ENCODE data around the gene HACD2.

Gene HACD2

GRCh38 chr3:123481722-123482457 lies 103.0 kb downstream of the HACD2 start:
- no peak for DNase-seq (ENCODE audit: low spot score)

DNA sequence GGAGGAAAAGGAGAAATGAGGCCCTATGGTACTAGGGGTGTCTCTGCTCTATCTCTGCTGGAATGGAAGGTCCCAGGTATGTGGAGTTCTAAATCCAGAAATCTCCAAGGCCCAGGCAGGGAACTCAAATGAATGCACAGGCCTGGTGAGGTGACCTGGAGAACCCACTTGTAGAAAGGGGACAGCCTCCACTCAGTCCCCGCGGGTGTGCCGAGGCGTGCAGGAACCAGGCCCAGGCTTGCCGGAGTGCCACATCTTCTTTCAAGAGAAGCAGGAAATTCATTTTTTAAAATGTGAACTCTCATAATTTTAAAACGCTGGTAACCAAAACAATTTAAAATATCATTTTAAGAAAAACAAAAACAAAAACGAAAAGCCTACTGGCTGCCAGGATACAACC lies 103.8 kb downstream of the HACD2 start:
- no peak for DNase-seq (ENCODE audit: low spot score)

DNA sequence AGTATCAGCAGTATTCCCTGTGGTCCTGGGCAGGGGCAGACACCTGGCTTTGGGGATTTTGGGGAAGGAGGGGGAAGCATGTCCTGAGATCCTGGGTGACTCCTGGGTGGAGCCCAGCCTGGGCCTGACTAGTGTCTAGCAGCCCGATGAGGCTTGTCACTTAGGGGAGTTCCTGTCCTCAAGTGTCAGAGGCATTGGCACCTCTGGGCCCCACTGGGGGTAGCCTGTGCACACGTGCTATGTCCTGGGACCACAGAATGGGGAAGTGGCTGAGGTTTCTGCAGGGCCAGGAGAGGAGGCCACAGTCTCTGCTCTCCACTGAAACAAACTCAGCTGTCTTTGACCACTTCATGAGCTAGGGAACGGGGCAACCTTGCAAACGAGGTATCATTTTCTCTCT lies 104.4 kb downstream of the HACD2 start:
- no peak for DNase-seq (ENCODE audit: low spot score)

GRCh38 chr3:123479891-123480290 lies 105.0 kb downstream of the HACD2 start:
- no peak for DNase-seq (ENCODE audit: low spot score)

DNA sequence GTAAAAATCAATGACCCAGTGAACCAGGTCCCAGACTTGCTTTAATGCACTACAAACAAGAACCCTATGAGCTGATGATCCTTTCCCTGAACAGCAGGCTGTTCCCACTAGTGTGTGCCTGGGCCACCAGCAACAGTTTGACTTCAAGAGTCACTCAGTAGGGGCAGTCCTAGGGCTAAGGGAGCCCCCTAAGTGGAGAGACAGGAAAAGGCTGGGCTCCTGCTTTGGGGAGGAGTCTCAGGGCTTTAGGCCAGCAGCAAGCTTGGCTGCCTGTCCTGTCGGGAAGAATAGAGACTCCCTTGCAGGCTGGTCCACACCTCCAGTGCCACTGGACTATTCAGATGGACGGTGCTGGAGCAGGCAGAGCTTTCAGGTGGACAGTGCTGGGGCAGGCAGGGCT lies 106.5 kb downstream of the HACD2 start:
- no peak for DNase-seq (ENCODE audit: low spot score)

GRCh38 chr3:123476967-123477750 lies 107.7 kb downstream of the HACD2 start:
- no peak for DNase-seq (ENCODE audit: low spot score)

DNA sequence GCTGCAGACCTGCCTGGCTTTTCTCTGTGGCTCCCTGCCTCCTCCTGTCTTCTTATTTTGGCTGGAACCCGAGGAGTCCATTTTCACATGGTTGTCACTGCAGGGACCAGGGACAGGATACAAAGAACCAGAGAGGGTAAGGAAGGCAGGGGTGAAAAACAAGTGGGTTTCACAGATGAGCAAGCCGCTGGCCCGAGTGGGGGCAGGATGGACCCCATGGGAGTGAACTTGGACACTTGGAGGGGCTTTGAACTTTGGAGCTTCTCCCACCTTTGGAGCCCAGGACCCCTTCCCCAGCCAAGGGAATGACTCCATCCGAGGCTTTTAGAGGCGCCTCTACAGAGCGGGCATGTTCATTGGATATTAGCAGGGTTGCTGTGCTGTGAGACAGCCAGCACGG lies 109.1 kb downstream of the HACD2 start:
- no peak for DNase-seq (ENCODE audit: low spot score)

- DNase-seq (ENCODE audit: low spot score) = no peak
Measured at GRCh38 chr3:123471106-123471505, 113.7 kb downstream of the HACD2 start.

DNA sequence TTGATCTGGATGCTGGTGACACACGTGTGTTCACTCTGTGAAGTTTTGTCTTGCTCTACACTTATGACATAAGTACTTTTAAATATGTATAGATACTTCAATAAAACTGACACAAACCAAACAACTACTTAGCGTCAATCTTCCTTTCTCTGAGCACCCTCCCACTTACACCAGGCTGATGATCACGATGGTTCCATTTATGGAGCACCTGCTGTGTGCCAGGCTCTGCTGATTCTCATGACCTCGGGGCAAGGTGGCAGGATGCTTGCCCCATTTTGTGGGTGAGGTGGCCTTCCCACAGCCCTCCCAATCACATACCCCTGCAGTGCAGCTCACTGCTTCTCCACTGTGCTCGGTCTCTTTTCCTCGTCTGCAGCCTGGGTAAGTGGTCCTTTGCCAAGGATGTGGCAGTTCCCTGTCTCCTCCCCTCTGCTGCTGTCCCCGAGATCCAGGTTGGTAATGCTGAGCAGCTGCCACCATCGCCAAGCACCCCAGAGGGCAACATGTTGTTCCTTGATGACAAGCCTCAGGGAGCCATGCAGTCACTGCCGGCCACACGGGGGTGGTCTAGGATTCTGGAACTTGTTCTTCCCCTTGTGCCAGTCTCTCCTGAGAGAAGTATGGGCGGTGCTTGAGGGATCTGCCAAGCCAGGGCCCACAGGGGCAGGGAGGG lies 115.4 kb downstream of the HACD2 start:
- DNase-seq (ENCODE audit: low spot score) = no peak

GRCh38 chr3:123467046-123467445 lies 117.8 kb downstream of the HACD2 start:
- no peak for DNase-seq (ENCODE audit: low spot score)

GRCh38 chr3:123464211-123464610 lies 120.6 kb downstream of the HACD2 start:
- DNase-seq (ENCODE audit: low spot score) = no peak

- DNase-seq (ENCODE audit: low spot score) = no peak
Measured at GRCh38 chr3:123459862-123460261, 125.0 kb downstream of the HACD2 start.

DNA sequence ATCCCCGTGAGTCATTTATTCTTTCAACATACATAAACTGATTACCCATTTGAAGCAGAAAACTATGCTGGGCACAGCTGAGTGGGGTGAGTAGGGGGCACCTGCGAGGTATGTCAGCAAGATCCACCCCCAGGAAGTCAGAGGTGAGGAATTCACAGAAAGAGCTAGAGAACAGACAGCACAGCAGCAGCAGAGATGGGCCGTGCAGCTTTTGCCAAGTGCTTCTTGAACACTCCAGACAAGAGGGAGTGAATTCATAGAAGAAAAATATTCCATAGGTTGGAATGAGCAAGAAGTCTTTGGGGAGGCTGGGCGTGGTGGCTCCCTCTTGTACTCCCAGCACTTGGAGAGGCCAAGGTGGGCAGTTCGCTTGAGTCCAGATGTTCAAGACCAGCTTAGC lies 126.6 kb downstream of the HACD2 start:
- DNase-seq (ENCODE audit: low spot score) = no peak

GRCh38 chr3:123457841-123458240 lies 127.0 kb downstream of the HACD2 start:
- no peak for DNase-seq (ENCODE audit: low spot score)

- DNase-seq (ENCODE audit: low spot score) = no peak
Measured at GRCh38 chr3:123453675-123454074, 131.2 kb downstream of the HACD2 start.

GRCh38 chr3:123451186-123451585 lies 133.7 kb downstream of the HACD2 start:
- no peak for DNase-seq (ENCODE audit: low spot score)

DNA sequence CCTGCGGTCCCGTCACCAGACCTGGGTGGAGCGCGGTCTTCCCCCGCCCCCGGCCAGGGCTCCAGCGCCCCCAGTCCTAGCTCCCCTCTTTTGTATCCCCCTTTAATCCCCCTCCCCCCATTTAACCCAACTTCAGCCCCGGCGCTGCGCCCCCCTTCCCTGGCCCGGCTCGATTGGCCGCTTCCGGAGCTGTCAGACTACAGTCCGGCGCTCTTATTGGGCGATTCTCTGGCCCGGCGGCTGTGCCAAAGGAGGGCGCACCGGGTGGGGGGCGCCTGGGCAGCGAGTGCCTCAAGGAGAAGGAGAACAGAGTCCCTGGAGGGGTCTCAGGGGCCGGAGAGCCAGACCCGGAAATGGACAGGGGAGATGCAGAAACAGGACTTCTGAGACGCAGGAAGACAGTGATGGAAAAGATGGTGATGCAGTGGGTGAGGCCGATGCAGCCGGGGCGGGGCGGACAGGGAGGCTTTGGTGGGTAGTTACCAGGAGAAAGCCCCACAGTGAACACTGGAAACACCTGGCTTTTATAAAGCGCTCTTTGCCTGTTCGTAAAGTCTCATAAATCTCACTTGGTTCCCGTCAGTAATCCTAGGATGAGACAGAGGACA lies 134.8 kb downstream of the HACD2 start:
- DNase-seq (ENCODE audit: low spot score) = no peak

DNA sequence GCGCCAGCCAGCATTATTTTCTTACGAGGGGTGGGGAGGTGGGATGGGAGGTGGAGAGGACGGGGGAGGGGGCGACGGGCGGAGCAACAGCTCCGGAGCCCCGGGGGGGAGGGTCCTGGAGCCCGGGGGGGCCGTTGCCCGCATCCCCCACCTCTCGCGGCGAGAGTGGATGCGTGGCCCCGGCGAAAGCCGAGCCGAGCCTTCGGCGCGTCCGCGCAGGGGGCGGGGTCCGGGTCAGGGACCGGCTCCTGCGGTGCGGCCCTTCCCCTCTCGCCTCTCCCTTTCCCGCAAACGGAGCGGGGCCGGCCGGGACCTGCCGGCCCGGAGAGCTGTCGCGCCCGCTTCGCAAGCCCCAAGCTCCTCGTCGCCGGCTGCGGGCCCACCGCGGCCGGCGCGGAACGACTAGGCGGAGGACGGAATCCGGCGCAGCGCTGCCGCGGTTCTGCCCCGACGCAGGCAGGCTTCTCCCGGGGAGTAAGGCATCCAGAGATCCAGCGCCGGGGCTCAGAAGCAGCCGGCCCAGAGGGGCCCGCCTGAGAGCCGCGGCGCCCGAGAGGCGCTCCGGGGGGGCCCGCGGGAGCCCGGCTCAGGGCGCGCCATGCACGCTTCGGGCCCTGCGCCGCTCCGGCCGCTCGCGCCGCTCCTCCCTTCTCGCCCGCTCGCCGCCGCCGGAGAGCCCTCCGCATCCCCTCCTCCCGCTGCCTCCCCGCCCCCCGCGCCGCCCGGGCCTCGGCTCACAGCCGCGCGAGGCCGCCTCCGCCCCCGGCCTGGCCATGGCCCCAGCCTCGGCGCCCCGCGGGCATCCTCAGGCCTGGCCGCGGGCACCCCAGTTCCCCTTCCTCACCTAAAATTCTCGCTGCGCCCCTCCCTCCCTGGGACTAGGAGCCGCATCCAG lies 135.5 kb downstream of the HACD2 start:
- no peak for DNase-seq (ENCODE audit: low spot score)

- no peak for DNase-seq (ENCODE audit: low spot score)
Measured at GRCh38 chr3:123448536-123449101, 136.2 kb downstream of the HACD2 start, which contains the start of gene ADCY5. Gene ADCY5, minus strand, starts transcription at chr3:123449090. Its CDS starts 545 bp downstream, at chr3:123448545.

DNA sequence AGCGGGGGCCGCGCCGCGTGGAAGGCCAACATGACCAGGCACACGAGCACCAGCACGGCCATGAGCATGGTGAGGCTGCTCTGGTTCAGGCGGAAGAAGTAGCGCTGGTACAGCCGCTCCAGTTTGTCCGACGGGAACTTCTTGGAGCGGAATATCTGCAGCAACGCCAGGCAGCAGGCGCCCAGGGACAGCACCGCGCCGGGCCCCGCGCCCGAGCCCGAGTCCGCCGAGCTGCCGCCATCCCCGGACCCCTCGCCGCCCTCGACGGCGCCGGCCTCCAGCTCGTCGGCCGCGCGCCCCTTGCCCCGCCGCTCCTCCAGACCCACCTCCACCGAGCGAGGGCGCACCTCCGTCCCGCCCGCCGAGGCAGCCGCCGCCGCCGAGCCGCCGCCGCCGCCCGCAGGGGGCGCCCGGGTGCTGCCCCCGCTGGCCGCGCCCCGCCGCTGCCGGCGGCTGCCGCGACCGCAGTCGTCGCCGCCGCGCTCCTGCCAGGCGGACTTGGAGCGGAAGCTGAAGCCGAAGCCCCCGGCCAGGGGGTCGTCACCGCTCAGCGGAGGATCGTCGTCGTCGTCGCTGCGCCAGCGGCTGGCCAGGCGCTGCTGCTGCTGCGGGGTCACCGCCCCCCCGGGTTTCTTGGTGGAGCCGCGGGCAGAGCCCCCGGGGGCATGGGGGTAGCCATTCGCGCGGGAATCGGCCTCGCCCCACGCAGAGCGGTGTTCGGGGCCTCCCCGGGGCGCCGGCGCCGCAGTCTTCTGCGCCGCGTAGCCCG lies 136.9 kb downstream of the HACD2 start:
- DNase-seq (ENCODE audit: low spot score) = no peak

All from CD4-positive, alpha-beta T cell treated with Interleukin-6 at 100 ng/mL for 8 hours (primary cell).